GM19239 (cell line): ENCODE results near the gene CRABP1.

Source experiments
- DNase-seq: peaks from one replicate; pipeline ENCODE4 v3.0.0; 2011; ENCODE audit warnings: low spot score; ENCODE audit not compliant: insufficient read length
- FAIRE-seq: peaks from 2 replicates; lab custom pipeline; 2011; peaks lifted over from hg19 to GRCh38; lab: Jason Lieb, UNC

The CRABP1 gene

DNA sequence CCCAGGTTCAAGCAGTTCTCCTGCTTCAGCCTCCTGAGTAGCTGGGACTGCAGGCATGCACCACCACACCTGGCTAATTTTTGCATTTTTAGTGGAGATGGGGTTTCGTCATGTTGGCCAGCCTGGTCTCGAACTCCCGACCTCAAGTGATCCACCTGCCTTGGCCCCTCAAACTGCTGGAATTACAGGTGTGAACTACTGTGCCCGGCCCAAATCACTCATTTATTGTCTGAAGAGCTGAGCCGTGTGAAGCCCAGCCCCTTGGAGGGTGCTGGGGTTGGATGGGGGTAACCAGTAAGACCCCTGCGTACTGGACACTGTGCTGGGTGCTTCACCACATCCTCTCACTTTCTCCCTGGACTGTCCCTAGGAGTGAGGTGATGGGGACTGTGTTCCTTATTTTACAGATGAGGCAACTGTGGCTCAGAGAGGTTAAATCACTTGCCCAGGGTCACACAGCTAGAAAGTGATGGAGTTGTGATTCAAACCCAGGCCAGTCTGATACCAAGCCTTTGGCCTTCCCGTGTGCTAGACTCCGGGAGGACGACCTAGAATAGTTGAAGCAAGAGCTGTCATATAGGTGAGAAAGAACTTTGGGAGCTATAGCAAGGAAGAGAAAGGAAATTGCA, 56.1 kb downstream of the CRABP1 start:
- FAIRE-seq (no peak), DNase-seq (no peak)

DNA sequence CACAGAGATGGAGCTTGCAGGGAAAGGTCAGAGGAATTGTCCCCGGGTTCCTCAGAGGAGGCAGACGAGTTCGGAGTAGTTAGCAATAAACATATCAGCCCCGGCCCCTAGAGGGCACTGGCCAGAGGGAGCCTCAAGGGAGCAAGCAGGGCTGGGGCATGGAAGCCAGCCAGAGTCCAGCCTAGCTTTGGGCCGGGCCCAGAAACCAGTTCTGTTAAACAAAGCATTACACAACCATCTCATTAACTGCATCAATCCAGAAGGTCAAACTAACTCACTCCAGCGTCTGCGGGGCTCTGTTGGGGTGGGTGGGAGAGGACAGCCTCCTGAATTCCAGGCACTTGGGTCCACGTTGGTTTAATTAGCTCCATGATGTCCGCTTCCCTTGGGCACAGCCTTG, 56.8 kb downstream of the CRABP1 start:
- FAIRE-seq (no peak), DNase-seq (no peak)

DNA sequence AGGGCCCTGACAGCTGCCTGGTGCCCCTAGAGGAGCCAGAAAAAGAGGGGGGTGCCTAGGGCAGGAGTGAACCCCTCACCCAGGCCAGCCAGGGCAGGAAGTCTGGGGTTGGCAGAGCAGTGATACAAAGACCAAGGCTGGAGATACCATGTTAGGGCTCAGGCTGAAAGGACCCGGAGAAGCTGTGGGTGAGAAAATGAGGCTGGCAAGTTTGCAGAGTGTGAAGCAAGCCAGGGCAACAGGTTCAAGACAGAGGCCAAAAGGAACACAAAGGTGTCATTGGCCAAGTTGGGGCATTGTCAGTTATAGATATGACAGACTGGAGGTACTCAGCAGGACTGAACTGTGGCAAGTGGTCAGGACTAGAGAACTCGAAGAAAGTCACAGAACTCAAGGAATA, 57.2 kb downstream of the CRABP1 start:
- no peak for DNase-seq
- FAIRE-seq: no peak
